Measurements from ENCODE around the gene NISCH. TPM values are rescaled to one million over a fixed set of nuclear protein-coding genes. Genes with fewer than 3 reads are reported as not detected.

The NISCH gene
- total and polyA plus RNA-seq, 2 donors (not counting 3 experiments of a cell fraction or from before 2014, with no cell fraction given): 156 to 178 TPM

- intact Hi-C loops (cut with micrococcal nuclease) (no loop called here), dilution Hi-C loops (cut with MboI; ENCODE audit: extremely low pct_ligation_motif_present, low sequenced_read_pairs) (no loop called here)
- no peak overlapping the region for H3K4me2 ChIP-seq (ENCODE audit: insufficient read depth, low read length)
- H3K9me1 ChIP-seq (replicated peaks; ENCODE audit: control insufficient read depth, extremely low read depth, insufficient read depth, low read length): no peaks in the 10 kb centered on the region
- ChIA-PET POLR2A (no interaction called here), CTCF (no interaction called here)
- peaks cover 21 to 51% of the 10 kb centered on the region in 2 experiments for H3K36me3 ChIP-seq (ENCODE audit: control insufficient read depth in 2 of 2, extremely low read depth in 1 of 2, insufficient read depth in 2 of 2, low read length in 2 of 2)
- H3K9ac ChIP-seq (replicated peaks; ENCODE audit: extremely low read depth, insufficient read depth, low read length): no peak overlapping the region
- no peak for FAIRE-seq
- H4K20me1 ChIP-seq (replicated peaks; ENCODE audit: control insufficient read depth, extremely low read depth, insufficient read depth, low read length): no peaks in the 10 kb centered on the region
- H3K79me2 ChIP-seq (ENCODE audit: control insufficient read depth, insufficient read depth, low read length): peaks cover 46% of the 10 kb centered on the region
- no peak overlapping the region for H3K4me3 ChIP-seq (replicated peaks in 1 of 3; ENCODE audit: insufficient read depth in 1 of 3, low read depth in 1 of 3, low read length in 3 of 3)
- H3K27ac ChIP-seq (ENCODE audit: insufficient read depth, low read depth, low read length): no peak overlapping the region
- H3K27me3 ChIP-seq (ENCODE audit: control insufficient read depth in 2 of 2, insufficient read depth in 2 of 2, low read length in 2 of 2): no peaks in the 10 kb centered on the region
- H3K4me1 ChIP-seq (ENCODE audit: control insufficient read depth, extremely low read depth, insufficient read depth, low read length): peaks cover 15% of the 10 kb centered on the region
- no peaks in the 10 kb centered on the region for H3K9me3 ChIP-seq (replicated peaks; ENCODE audit: control insufficient read depth, insufficient read depth, low read length)
- no peak for DNase-seq (ENCODE audit: low read depth, low spot score)
- no peak overlapping the region for H2AFZ ChIP-seq (ENCODE audit: low read depth, low read length)
- no TSS peak for BruUV-seq (replicated peaks)
- TF ChIP-seq POLR2AphosphoS5 (IDR thresholded peaks at IDR 0.05; ENCODE audit: insufficient read depth, low read depth, low read length) (no peak), EZH2 (IDR thresholded peaks at IDR 0.05; ENCODE audit: borderline replicate concordance, low read depth, low read length, severe bottlenecking) (no peak), FOS (IDR thresholded peaks at IDR 0.05; ENCODE audit: borderline replicate concordance, insufficient read depth, low read length) (no peak), MYC (IDR thresholded peaks at IDR 0.05; ENCODE audit: low read depth, low read length) (no peak), CTCF (IDR thresholded peaks at IDR 0.05; ENCODE audit: extremely low read depth in 1 of 2, insufficient read depth in 1 of 2, low read depth in 1 of 2, low read length in 2 of 2) (no peak)
- TF ChIP-seq, protein P1, sequence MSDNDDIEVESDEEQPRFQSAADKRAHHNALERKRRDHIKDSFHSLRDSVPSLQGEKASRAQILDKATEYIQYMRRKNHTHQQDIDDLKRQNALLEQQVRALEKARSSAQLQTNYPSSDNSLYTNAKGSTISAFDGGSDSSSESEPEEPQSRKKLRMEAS (IDR thresholded peaks at IDR 0.05; ENCODE audit: insufficient read depth, insufficient read length): no peak
Observed at GRCh38 chr3:52502001-52502400, 46.6 kb downstream of the NISCH start.

All from endothelial cell of umbilical vein (primary cell).